Pancreas (tissue), 8 donors: Measurements from ENCODE around the gene MESD. TPM values are rescaled to one million over a fixed set of nuclear protein-coding genes. Genes with fewer than 3 reads are reported as not detected.

Experiments used
- microRNA-seq, 2 donors: library from miRNA; unstranded; fragments of <30 nt; microRNA quantifications; one replicate each; pipeline versions ENCODE4 to v1.1.0, GENCODE V29; 2019 to 2020
- polyA plus RNA-seq, 2 donors: library from polyadenylated mRNA; stranded (reverse); fragments of 200-250 nt; gene quantifications; one replicate each; pipeline ENCODE4 v1.2.3, GENCODE V29; 2013
- total RNA-seq, 6 donors: library from RNA; stranded (reverse); fragmentation: NEBNext Ultra II Directional in 4 of 6; extraction: Animal tissue kit (Norgen Biotek cat#: 25700) in 4 of 6; gene quantifications; one replicate each; pipeline versions ENCODE4 v1.2.1 to v1.2.4, GENCODE V29; 2021 to 2023
- donor health status: healthy with polysubstance abuse.
- donor health status: DM: no; HTN: no; CAD: no; lungs with moderate emphysema.
- donor health status: DM: no; HTN: no; CAD: no.
- donor health status: Bipolar disorder and iron deficiency.
- donor health status: DM: yes; HTN: yes; CAD: no.
- donor health status: DM: no; HTN: no; CAD: no.
- donor health status: DM: no; HTN: no; CAD: no.
- donor health status: DM: yes; HTN: yes; CAD: no.

Gene MESD
- total and polyA plus RNA-seq, 8 donors = 10.5 to 18.5 (median 13.1) TPM

Small RNAs within 50 kb of the gene (microRNA-seq; reads per million reads assigned to microRNA genes)
- 0 reads per million in 2 donors for gene MIR4514

Other genes starting within 250 kb of the MESD start
- gene CEMIP, start 210.4 kb downstream of the MESD start, total RNA-seq = under 1 TPM in 5 of 6 donors, not detected in 1; 0.09 to 0.41 (median 0.23) TPM
- gene CEMIP, start 210.4 kb downstream of the MESD start, polyA plus RNA-seq = under 1 TPM; 0.07 to 0.11 TPM
- gene TLNRD1, start 11.1 kb upstream of the MESD start, total RNA-seq = 10 to 100 TPM in 3 of 6 donors, 1 to 10 TPM in 3; 7.8 to 13.5 (median 10.0) TPM
- 1 to 10 TPM; 3.1 to 4.4 TPM for gene TLNRD1, start 11.1 kb upstream of the MESD start, polyA plus RNA-seq
- gene CFAP161, start 144.5 kb upstream of the MESD start, total RNA-seq = under 1 TPM in 5 of 6 donors, not detected in 1; 0.14 to 0.25 (median 0.17) TPM
- gene CFAP161, start 144.5 kb upstream of the MESD start, polyA plus RNA-seq = under 1 TPM; 0.08 to 0.12 TPM
- gene IL16, start 207.1 kb upstream of the MESD start, total RNA-seq = 1 to 10 TPM in 5 of 6 donors, under 1 TPM in 1; 0.79 to 7.0 (median 2.6) TPM
- 1 to 10 TPM; 2.2 to 2.5 TPM for gene IL16, start 207.1 kb upstream of the MESD start, polyA plus RNA-seq